Measurements from ENCODE around the gene C7orf25.

DNA sequence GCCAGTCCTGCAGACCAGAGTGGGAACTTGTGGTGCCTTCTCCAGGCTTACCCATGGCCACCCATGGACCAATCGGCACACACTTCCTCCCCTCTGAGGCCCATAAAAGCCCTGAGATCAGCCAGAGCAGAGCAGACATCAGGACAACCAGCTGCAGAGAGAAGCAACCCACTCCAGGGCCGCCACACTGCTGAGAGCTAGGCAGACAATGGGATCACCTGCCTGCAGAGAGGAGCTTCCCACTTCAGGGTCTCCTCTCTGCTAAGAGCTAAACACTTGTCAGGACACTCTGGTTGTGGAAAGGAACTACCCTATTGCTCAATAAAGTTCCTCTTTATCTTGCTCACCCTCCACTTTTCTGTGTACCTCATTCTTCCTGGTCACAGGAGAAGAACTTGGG is 34.0 kb downstream of the C7orf25 start:
- TF ChIP-seq, protein P1, sequence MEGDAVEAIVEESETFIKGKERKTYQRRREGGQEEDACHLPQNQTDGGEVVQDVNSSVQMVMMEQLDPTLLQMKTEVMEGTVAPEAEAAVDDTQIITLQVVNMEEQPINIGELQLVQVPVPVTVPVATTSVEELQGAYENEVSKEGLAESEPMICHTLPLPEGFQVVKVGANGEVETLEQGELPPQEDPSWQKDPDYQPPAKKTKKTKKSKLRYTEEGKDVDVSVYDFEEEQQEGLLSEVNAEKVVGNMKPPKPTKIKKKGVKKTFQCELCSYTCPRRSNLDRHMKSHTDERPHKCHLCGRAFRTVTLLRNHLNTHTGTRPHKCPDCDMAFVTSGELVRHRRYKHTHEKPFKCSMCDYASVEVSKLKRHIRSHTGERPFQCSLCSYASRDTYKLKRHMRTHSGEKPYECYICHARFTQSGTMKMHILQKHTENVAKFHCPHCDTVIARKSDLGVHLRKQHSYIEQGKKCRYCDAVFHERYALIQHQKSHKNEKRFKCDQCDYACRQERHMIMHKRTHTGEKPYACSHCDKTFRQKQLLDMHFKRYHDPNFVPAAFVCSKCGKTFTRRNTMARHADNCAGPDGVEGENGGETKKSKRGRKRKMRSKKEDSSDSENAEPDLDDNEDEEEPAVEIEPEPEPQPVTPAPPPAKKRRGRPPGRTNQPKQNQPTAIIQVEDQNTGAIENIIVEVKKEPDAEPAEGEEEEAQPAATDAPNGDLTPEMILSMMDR (conservative IDR thresholded peaks at IDR 0.05), result no peak
- no peak for TF ChIP-seq ZFX (IDR thresholded peaks at IDR 0.05)
